H9 (cell line): ENCODE results near the gene ZFP14. TPM values are rescaled to one million over a fixed set of nuclear protein-coding genes. Genes with fewer than 3 reads are reported as not detected.
A peak's percentile ranks its signal among the peaks of the same experiment; 100 is the strongest.
"Not testable (repeated sequence)": the region's sequence is repeated elsewhere in the genome, so short reads cannot be mapped to it uniquely, and the experiment has no call there.

Experiments used
- DNase-seq: peaks from one replicate; pipeline ENCODE4 v3.0.0-alpha.2; 2017
- H2AFZ ChIP-seq: one replicate; pipeline ENCODE4 v1.6.1; 2013; ENCODE audit warnings: mild to moderate bottlenecking, low read length, control low read depth, moderate library complexity
- H2AK5ac ChIP-seq: 2 replicates; pipeline ENCODE4 v1.6.1; 2013; ENCODE audit warnings: low read length, control low read depth, mixed read lengths; ENCODE audit not compliant: insufficient read length
- H2BK120ac ChIP-seq: one replicate; pipeline ENCODE4 v1.6.1; 2013; ENCODE audit warnings: low read depth, mild to moderate bottlenecking, low read length, control low read depth, inconsistent platforms; ENCODE audit not compliant: poor library complexity, severe bottlenecking
- H2BK12ac ChIP-seq: 2 replicates; pipeline ENCODE4 v1.6.1; 2013; ENCODE audit warnings: low read length, control low read depth, mixed read lengths, low read depth; ENCODE audit not compliant: insufficient read length
- H2BK15ac ChIP-seq: 2 replicates; pipeline ENCODE4 v1.6.1; 2013; ENCODE audit warnings: low read depth, low read length, control low read depth
- H2BK20ac ChIP-seq: one replicate; pipeline ENCODE4 v1.6.1; 2013; ENCODE audit warnings: low read depth, mild to moderate bottlenecking, low read length, control low read depth, inconsistent platforms; ENCODE audit not compliant: poor library complexity, severe bottlenecking
- H2BK5ac ChIP-seq: 2 replicates; pipeline ENCODE4 v1.6.1; 2013; ENCODE audit warnings: low read length, control low read depth, mixed read lengths; ENCODE audit not compliant: insufficient read length
- H3K14ac ChIP-seq: 2 replicates; pipeline ENCODE4 v1.6.1; 2013; ENCODE audit warnings: low read length, control low read depth; ENCODE audit not compliant: insufficient read depth
- H3K18ac ChIP-seq: 2 replicates; pipeline ENCODE4 v1.6.1; 2013; ENCODE audit warnings: low read depth, mild to moderate bottlenecking, mixed read lengths, low read length, control low read depth; ENCODE audit not compliant: insufficient read length
- H3K23ac ChIP-seq: 2 replicates; pipeline ENCODE4 v1.6.1; 2013; ENCODE audit warnings: low read length, control low read depth, mixed read lengths, low read depth; ENCODE audit not compliant: insufficient read length
- H3K23me2 ChIP-seq: 2 replicates; pipeline ENCODE4 v1.6.1; 2013; ENCODE audit warnings: low read depth, mild to moderate bottlenecking, mixed read lengths, low read length, control low read depth; ENCODE audit not compliant: insufficient read length, poor library complexity, severe bottlenecking
- H3K27ac ChIP-seq: 2 replicates; pipeline ENCODE4 v1.5.1; 2013; ENCODE audit warnings: low read length, control low read depth, mixed read lengths, low read depth; ENCODE audit not compliant: insufficient read length
- H3K27me3 ChIP-seq: 2 replicates; pipeline ENCODE4 v1.6.1; 2013; ENCODE audit warnings: low read length, control low read depth, inconsistent platforms; ENCODE audit not compliant: insufficient read depth
- H3K4ac ChIP-seq: 2 replicates; pipeline ENCODE4 v1.6.1; 2013; ENCODE audit warnings: low read depth, mild to moderate bottlenecking, control low read depth, inconsistent platforms, low read length, moderate library complexity
- H3K4me1 ChIP-seq: 2 replicates; pipeline ENCODE4 v1.6.1; 2013; ENCODE audit warnings: low read length, control low read depth, inconsistent platforms; ENCODE audit not compliant: insufficient read depth
- H3K4me2 ChIP-seq: 2 replicates; pipeline ENCODE4 v1.6.1; 2013; ENCODE audit warnings: low read length, control low read depth, mixed read lengths; ENCODE audit not compliant: insufficient read length, insufficient read depth
- H3K56ac ChIP-seq: 2 replicates; pipeline ENCODE4 v1.6.1; 2013; ENCODE audit warnings: low read depth, mild to moderate bottlenecking, mixed read lengths, low read length, control low read depth; ENCODE audit not compliant: insufficient read length
- H3K79me1 ChIP-seq: 2 replicates; pipeline ENCODE4 v1.6.1; 2013; ENCODE audit warnings: low read depth, mild to moderate bottlenecking, moderate library complexity, low read length, control low read depth, inconsistent platforms; ENCODE audit not compliant: insufficient read depth, poor library complexity, severe bottlenecking
- H3K79me2 ChIP-seq: 2 replicates; pipeline ENCODE4 v1.6.1; 2013; ENCODE audit warnings: low read length, control low read depth, inconsistent platforms; ENCODE audit not compliant: insufficient read depth
- H3K9ac ChIP-seq: 2 replicates; pipeline ENCODE4 v1.6.1; 2013; ENCODE audit warnings: low read length, control low read depth, mixed read lengths; ENCODE audit not compliant: insufficient read length; ENCODE audit errors: extremely low read depth
- H3K9me3 ChIP-seq: one replicate; pipeline ENCODE4 v1.6.1; 2013; ENCODE audit warnings: low read depth, low read length, inconsistent platforms; ENCODE audit not compliant: control insufficient read depth
- H3T11ph ChIP-seq: one replicate; pipeline ENCODE4 v1.6.1; 2013; ENCODE audit warnings: mild to moderate bottlenecking, low read length, control low read depth, inconsistent platforms
- H4K20me1 ChIP-seq: one replicate; pipeline ENCODE4 v1.6.1; 2013; ENCODE audit not compliant: control insufficient read depth, insufficient read length, insufficient read depth
- H4K5ac ChIP-seq: 2 replicates; pipeline ENCODE4 v1.6.1; 2013; ENCODE audit warnings: low read depth, mild to moderate bottlenecking, mixed read lengths, low read length, control low read depth; ENCODE audit not compliant: insufficient read length
- H4K8ac ChIP-seq: replicated peaks from 2 replicates; pipeline ENCODE4 v1.6.1; 2013; ENCODE audit warnings: low read length, control low read depth, mixed read lengths, low read depth; ENCODE audit not compliant: insufficient read length
- H4K91ac ChIP-seq: 2 replicates; pipeline ENCODE4 v1.6.1; 2013; ENCODE audit warnings: low read depth, mild to moderate bottlenecking, moderate library complexity, mixed read lengths, low read length, control low read depth; ENCODE audit not compliant: insufficient read length
- H3K27ac Mint-ChIP-seq, 3 experiments: 2 replicates in 2 of 3; 3 replicates in 1 of 3; pipeline ENCODE4 v1.8.0; 2020 to 2021; ENCODE audit warnings: mixed read lengths in 3 of 3, mild to moderate bottlenecking in 1 of 3, moderate library complexity in 1 of 3
- H3K27me3 Mint-ChIP-seq: 2 replicates; pipeline ENCODE4 v1.8.0; 2021; ENCODE audit warnings: low read depth, mild to moderate bottlenecking, moderate library complexity, mixed read lengths
- H3K36me3 Mint-ChIP-seq, 3 experiments: 2 replicates in 2 of 3; 3 replicates in 1 of 3; pipeline ENCODE4 v1.8.0; 2020 to 2021; ENCODE audit warnings: low read depth in 3 of 3, mixed read lengths in 3 of 3; ENCODE audit not compliant: insufficient read depth in 1 of 3
- H3K4me1 Mint-ChIP-seq, 2 experiments: 2 replicates each; pipeline ENCODE4 v1.8.0; 2020; ENCODE audit warnings: mixed read lengths in 2 of 2
- H3K4me3 Mint-ChIP-seq, 2 experiments: 2 replicates in 1 of 2; 3 replicates in 1 of 2; pipeline ENCODE4 v1.8.0; 2020 to 2021; ENCODE audit warnings: mild to moderate bottlenecking in 2 of 2, mixed read lengths in 2 of 2, moderate library complexity in 1 of 2
- H3K9me3 Mint-ChIP-seq, 2 experiments: 2 replicates in 1 of 2; 3 replicates in 1 of 2; pipeline ENCODE4 v1.8.0; 2020; ENCODE audit warnings: mild to moderate bottlenecking in 2 of 2, mixed read lengths in 2 of 2, moderate library complexity in 1 of 2
- WGBS: extraction: QIAGEN DNeasy Blood & Tissue Kit; methylation state at CpG from one replicate; pipeline ENCODE4 v1.1.7; 2013; ENCODE audit warnings: missing lambda C conversion rate, low lambda C conversion rate, mixed read lengths; ENCODE audit not compliant: insufficient read length; ENCODE audit errors: extremely low coverage; 5-methylcytosine and 5-hydroxymethylcytosine counted together
- total RNA-seq: library from RNA; stranded (reverse); gene quantifications from 2 replicates; pipeline ENCODE4 v1.2.1, GENCODE V29; 2021

Gene ZFP14
- total RNA-seq, 1 experiment from 2014 or later: 4.5 TPM

DNA sequence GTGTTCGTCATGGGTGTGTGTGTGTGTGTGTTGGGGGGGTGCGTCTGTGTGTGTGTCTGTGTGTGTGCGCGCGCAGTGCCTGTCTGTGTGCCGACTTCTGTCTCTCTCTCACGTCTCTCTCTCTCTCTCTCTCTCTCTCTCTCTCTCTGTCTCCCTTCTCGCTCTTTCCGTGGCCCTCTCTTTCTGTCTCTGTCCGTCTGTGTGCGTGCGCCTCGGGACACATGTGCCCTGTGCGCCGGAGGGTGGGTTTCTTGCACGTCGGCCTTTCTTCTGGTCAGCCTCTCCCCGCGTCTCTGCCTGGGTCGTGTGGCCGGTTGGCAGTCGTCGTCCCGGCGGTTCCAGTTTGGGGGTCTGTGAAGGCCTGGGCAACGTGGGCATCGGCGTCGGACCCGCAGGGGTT, 86.7 kb downstream of the ZFP14 start:
- not testable (repeated sequence) for H3K23ac ChIP-seq, H3K4me1 Mint-ChIP-seq, H3K4me3 Mint-ChIP-seq, H2BK120ac ChIP-seq, H3K56ac ChIP-seq, H3K9me3 ChIP-seq, H2BK20ac ChIP-seq, H4K20me1 ChIP-seq, H4K91ac ChIP-seq, H2BK15ac ChIP-seq, H3K79me2 ChIP-seq, H3K4me1 ChIP-seq, H2AFZ ChIP-seq, H3K27me3 Mint-ChIP-seq, H2BK5ac ChIP-seq, H3K9ac ChIP-seq, DNase-seq, H2AK5ac ChIP-seq, H3K27me3 ChIP-seq, H3T11ph ChIP-seq, H3K36me3 Mint-ChIP-seq, H3K27ac ChIP-seq, H3K9me3 Mint-ChIP-seq, H3K4ac ChIP-seq, H3K23me2 ChIP-seq, H2BK12ac ChIP-seq, H3K79me1 ChIP-seq, H4K5ac ChIP-seq, H3K14ac ChIP-seq, H3K4me2 ChIP-seq, H4K8ac ChIP-seq, H3K18ac ChIP-seq
- no CpG with 5 or more reads among the region's 30 CpGs for WGBS
- H3K27ac Mint-ChIP-seq: peak overlapping the region in 1 of 3 experiments; percentile 49; a peak in 1 of 7 replicates

Other genes with a start within 250 kb of the ZFP14 start
- gene CAPNS1, start 239.1 kb downstream of the ZFP14 start, total RNA-seq: 379 and 399 TPM in 2 replicates
- gene COX7A1, start 226.8 kb downstream of the ZFP14 start, total RNA-seq: not detected in 2 replicates
- 4.8 and 5.3 TPM in 2 replicates for gene ZNF565, start 164.5 kb downstream of the ZFP14 start, total RNA-seq
- gene ZNF146, start 164.1 kb downstream of the ZFP14 start, total RNA-seq: 166 and 167 TPM in 2 replicates
- 18.7 and 20.1 TPM in 2 replicates for gene ZFP82, start 39.4 kb upstream of the ZFP14 start, total RNA-seq
- gene ZNF566, start 110.4 kb upstream of the ZFP14 start, total RNA-seq: 18.0 and 18.3 TPM in 2 replicates
- 22.5 and 26.1 TPM in 2 replicates for gene ZNF260, start 149.1 kb upstream of the ZFP14 start, total RNA-seq
- 16.9 and 19.9 TPM in 2 replicates for gene ZNF529, start 194.1 kb upstream of the ZFP14 start, total RNA-seq
- gene ZNF382, start 226.1 kb upstream of the ZFP14 start, total RNA-seq: 10.8 TPM in 2 replicates